HG02623 (cell line): Measurements from ENCODE around the gene FILIP1.

Experiments used
- ATAC-seq: cut with Tn5 transposase; IDR thresholded peaks from one replicate; pipeline ENCODE4 v1.9.1; 2021; ENCODE audit warnings: moderate library complexity; ENCODE audit not compliant: unreplicated experiment

Gene FILIP1

GRCh38 chr6:75393806-75394205, 99.8 kb downstream of the FILIP1 start:
- ATAC-seq, result no peak

GRCh38 chr6:75391276-75391675, 102.3 kb downstream of the FILIP1 start:
- ATAC-seq, result no peak

- ATAC-seq, result no peak
Measured at GRCh38 chr6:75386050-75386770, 107.4 kb downstream of the FILIP1 start.

GRCh38 chr6:75384116-75384515, 109.5 kb downstream of the FILIP1 start:
- no peak for ATAC-seq

- no peak for ATAC-seq
Measured at GRCh38 chr6:75382634-75382900, 111.0 kb downstream of the FILIP1 start.

GRCh38 chr6:75381877-75382633, 111.5 kb downstream of the FILIP1 start:
- ATAC-seq, result no peak

GRCh38 chr6:75379536-75379935, 114.1 kb downstream of the FILIP1 start:
- ATAC-seq, result no peak

- ATAC-seq, result no peak
Measured at GRCh38 chr6:75378101-75378500, 115.5 kb downstream of the FILIP1 start.

- ATAC-seq, result no peak
Measured at GRCh38 chr6:75377386-75377785, 116.2 kb downstream of the FILIP1 start.

GRCh38 chr6:75376347-75377024, 117.1 kb downstream of the FILIP1 start:
- no peak for ATAC-seq

GRCh38 chr6:75374961-75375400, 118.6 kb downstream of the FILIP1 start:
- no peak for ATAC-seq

- ATAC-seq, result no peak
Measured at GRCh38 chr6:75372884-75373283, 120.7 kb downstream of the FILIP1 start.

- ATAC-seq, result no peak
Measured at GRCh38 chr6:75370011-75370410, 123.6 kb downstream of the FILIP1 start.

GRCh38 chr6:75368864-75369402, 124.7 kb downstream of the FILIP1 start:
- ATAC-seq, result no peak

GRCh38 chr6:75368151-75368779, 125.3 kb downstream of the FILIP1 start:
- no peak for ATAC-seq

- ATAC-seq, result no peak
Measured at GRCh38 chr6:75363304-75363703, 130.3 kb downstream of the FILIP1 start.

GRCh38 chr6:75353644-75354043, 140.0 kb downstream of the FILIP1 start:
- no peak for ATAC-seq

GRCh38 chr6:75351570-75351969, 142.0 kb downstream of the FILIP1 start:
- no peak for ATAC-seq

- no peak for ATAC-seq
Measured at GRCh38 chr6:75350808-75351207, 142.8 kb downstream of the FILIP1 start.

GRCh38 chr6:75350156-75350555, 143.4 kb downstream of the FILIP1 start:
- ATAC-seq, result no peak

- no peak for ATAC-seq
Measured at GRCh38 chr6:75349262-75349984, 144.2 kb downstream of the FILIP1 start.
